Measurements from ENCODE around the gene GADL1.

GADL1 gene

GRCh38 chr3:30752491-30752890 is 142.0 kb downstream of the GADL1 start (continued):
- no peak for TF ChIP-seq PRDM2 (tag by site-specific recombination; IDR thresholded peaks at IDR 0.05; ENCODE audit: borderline replicate concordance)

- Histone ChIP-seq H3K9me3 (ENCODE audit: control insufficient read depth, insufficient read depth, low read depth, low read length) (no peaks in the 10 kb centered on the region), H3K36me3 (ENCODE audit: control insufficient read depth in 2 of 2, insufficient read depth in 1 of 2, low read length in 2 of 2) (no peaks in the 10 kb centered on the region), H3K27ac (ENCODE audit: extremely low read depth, low read depth, low read length) (no peak overlapping the region), H3K4me3 (ENCODE audit: low read depth, low read length) (no peak overlapping the region), H3K4me1 (ENCODE audit: control insufficient read depth, insufficient read depth, low read length) (no peaks in the 10 kb centered on the region)
- ChIA-PET POLR2A (no interaction called here), CTCF (interaction anchor here (0.6 to 2.6 kb wide), 10 partner anchors 12 to 1331 kb away, joined by 3 to 18 read pairs (median 4); no protein-coding TSS in a partner anchor)
- TF ChIP-seq ZNF791 (tag by site-specific recombination; IDR thresholded peaks at IDR 0.05) = no peak
- peak; percentile 62 for TF ChIP-seq ZNF654 (tag by site-specific recombination; IDR thresholded peaks at IDR 0.05; ENCODE audit: low read depth)
- TF ChIP-seq ZNF221 (tag by site-specific recombination; IDR thresholded peaks at IDR 0.05; ENCODE audit: borderline replicate concordance) = no peak
- TF ChIP-seq ZNF302 (tag by site-specific recombination; IDR thresholded peaks at IDR 0.05; ENCODE audit: low read depth) = no peak
These were observed 142.7 kb downstream of the GADL1 start for GRCh38 chr3:30751610-30752299.

GRCh38 chr3:30750967-30751366 is 143.5 kb downstream of the GADL1 start:
- Histone ChIP-seq H3K9me3 (ENCODE audit: control insufficient read depth, insufficient read depth, low read depth, low read length) (no peaks in the 10 kb centered on the region), H3K4me3 (ENCODE audit: low read depth, low read length) (no peak overlapping the region), H3K36me3 (ENCODE audit: control insufficient read depth in 2 of 2, insufficient read depth in 1 of 2, low read length in 2 of 2) (no peaks in the 10 kb centered on the region), H3K27ac (ENCODE audit: extremely low read depth, low read depth, low read length) (no peak overlapping the region), H3K4me1 (ENCODE audit: control insufficient read depth, insufficient read depth, low read length) (no peaks in the 10 kb centered on the region)
- CTCF ChIA-PET = interaction anchor here (0.6 to 2.6 kb wide), 9 partner anchors 13 to 739 kb away, joined by 3 to 18 read pairs (median 4); no protein-coding TSS in a partner anchor
- POLR2A ChIA-PET = no interaction called here
- TF ChIP-seq ZNF112 (tag by site-specific recombination; IDR thresholded peaks at IDR 0.05) (no peak), ZSCAN5A (tag by site-specific recombination; IDR thresholded peaks at IDR 0.05) (no peak)

- Histone ChIP-seq H3K27ac (ENCODE audit: extremely low read depth, low read depth, low read length) (no peak overlapping the region), H3K9me3 (ENCODE audit: control insufficient read depth, insufficient read depth, low read depth, low read length) (no peaks in the 10 kb centered on the region), H3K4me3 (ENCODE audit: low read depth, low read length) (no peak overlapping the region), H3K4me1 (ENCODE audit: control insufficient read depth, insufficient read depth, low read length) (no peaks in the 10 kb centered on the region), H3K36me3 (ENCODE audit: control insufficient read depth in 2 of 2, insufficient read depth in 1 of 2, low read length in 2 of 2) (no peaks in the 10 kb centered on the region)
- 0 out of 2 replicates have a peak, but pooled peaks have one; percentile 22 for TF ChIP-seq SCRT2 (tag by site-specific recombination; IDR thresholded peaks at IDR 0.05)
- no peak for TF ChIP-seq SP7 (tag by site-specific recombination; IDR thresholded peaks at IDR 0.05)
- TF ChIP-seq ZNF175 (tag by site-specific recombination; IDR thresholded peaks at IDR 0.05) = no peak
- TF ChIP-seq ZSCAN23 (tag by site-specific recombination; IDR thresholded peaks at IDR 0.05) = no peak
- TF ChIP-seq ZSCAN18 (tag by site-specific recombination; IDR thresholded peaks at IDR 0.05) = no peak
- CTCF ChIA-PET = interaction anchor here (0.5 to 1.5 kb wide), 6 partner anchors 56 to 1498 kb away, joined by 3 to 5 read pairs (median 4); no protein-coding TSS in a partner anchor
- POLR2A ChIA-PET = no interaction called here
These were observed 145.2 kb downstream of the GADL1 start for GRCh38 chr3:30749230-30749629.
